GM12878 (cell line): ENCODE data around the gene ARMC8. TPM values are rescaled to one million over a fixed set of nuclear protein-coding genes. Genes with fewer than 3 reads are reported as not detected.

ENCODE experiments used
- ATAC-seq: fragments of 200-7000 bp; cut with Tn5 transposase; 3 replicates; pipeline ENCODE4 v1.9.1; 2020; ENCODE audit warnings: mild to moderate bottlenecking, moderate library complexity
- BruUV-seq: library from RNA; stranded (reverse); fragments of 400-500 nt; replicated peaks from 2 replicates; lab custom pipeline; 2021; lab: Mats Ljungman, UMichigan
- CTCF ChIA-PET: fragments of 300-600 bp; sonication (Branson Sonifier 250); formaldehyde crosslinking; extraction: SDS; loops from one replicate; lab custom pipeline; 2021; ENCODE audit warnings: inconsistent platforms; lab: Yijun Ruan, JAX
- POLR2A ChIA-PET: fragments of 350-600 bp; formaldehyde crosslinking; extraction: SDS; loops from one replicate; lab custom pipeline; 2021; ENCODE audit warnings: inconsistent platforms; lab: Charles Lee
- RAD21 ChIA-PET: fragments of 300-600 bp; sonication (Branson Sonifier 250); formaldehyde crosslinking; loops from one replicate; lab custom pipeline; 2023; ENCODE audit warnings: antibody characterized with exemption; ENCODE audit not compliant: unreplicated experiment; lab: Charles Lee
- SMC1A ChIA-PET: fragments of 300-600 bp; sonication (Branson Sonifier 250); formaldehyde crosslinking; loops from one replicate; lab custom pipeline; 2023; ENCODE audit not compliant: unreplicated experiment, uncharacterized antibody; lab: Charles Lee
- DNase-seq: peaks from one replicate; pipeline ENCODE4 v3.0.0-alpha.2; 2011; ENCODE audit warnings: low read depth, low spot score
- FAIRE-seq: peaks from 3 replicates; lab custom pipeline; 2011; peaks lifted over from hg19 to GRCh38; lab: Jason Lieb, UNC
- H2AFZ ChIP-seq: 2 replicates; pipeline ENCODE4 v1.6.0; 2011; ENCODE audit warnings: low read depth, low read length, control low read depth; ENCODE audit not compliant: control insufficient read depth
- H3K27ac ChIP-seq: 2 replicates; pipeline ENCODE4 v1.5.1; 2011; ENCODE audit warnings: control low read depth; ENCODE audit not compliant: control insufficient read depth, insufficient read depth
- H3K27me3 ChIP-seq, 2 experiments: replicated peaks in 1 of 2; 2 replicates each; pipeline versions ENCODE4 v1.6.0 to v1.6.1; 2011; ENCODE audit warnings: low read length in 1 of 2; ENCODE audit not compliant: control insufficient read depth in 2 of 2, insufficient read depth in 2 of 2
- H3K36me3 ChIP-seq, 2 experiments: 2 replicates each; pipeline ENCODE4 v1.5.1; 2011; ENCODE audit warnings: low read length in 1 of 2; ENCODE audit not compliant: control insufficient read depth in 2 of 2, insufficient read depth in 2 of 2
- H3K4me1 ChIP-seq: 2 replicates; pipeline ENCODE4 v1.6.1; 2011; ENCODE audit warnings: mild to moderate bottlenecking, low read length, moderate library complexity, mixed read lengths; ENCODE audit not compliant: control insufficient read depth, insufficient read depth
- H3K4me2 ChIP-seq: 2 replicates; pipeline ENCODE4 v1.6.0; 2011; ENCODE audit warnings: control low read depth; ENCODE audit not compliant: control insufficient read depth, insufficient read depth
- H3K4me3 ChIP-seq: fragments of 200-600 bp; sonication (generic); 2 replicates; pipeline ENCODE4 v1.5.1; 2016
- H3K79me2 ChIP-seq: 2 replicates; pipeline ENCODE4 v1.6.0; 2011; ENCODE audit warnings: low read length; ENCODE audit not compliant: control insufficient read depth, insufficient read depth
- H3K9ac ChIP-seq: 2 replicates; pipeline ENCODE4 v1.8.0; 2011; ENCODE audit warnings: low read length, control low read depth, mixed read lengths; ENCODE audit not compliant: control insufficient read depth, insufficient read depth
- H3K9me3 ChIP-seq: replicated peaks from 3 replicates; pipeline ENCODE4 v1.5.1; 2011; ENCODE audit warnings: mild to moderate bottlenecking, low read length; ENCODE audit not compliant: control insufficient read depth, insufficient read depth
- H4K20me1 ChIP-seq: 2 replicates; pipeline ENCODE4 v1.6.0; 2011; ENCODE audit not compliant: control insufficient read depth, insufficient read depth
- BMI1 ChIP-seq: fragments of 450-650 bp; IDR thresholded peaks from 2 replicates; pipeline ENCODE4 v1.6.1; 2016; ENCODE audit warnings: mild to moderate bottlenecking, moderate library complexity, borderline replicate concordance
- CTCF ChIP-seq, 3 experiments: IDR thresholded peaks in 2 of 3; conservative IDR thresholded peaks in 1 of 3; 2 replicates each; pipeline ENCODE4 v1.5.1; 2011; ENCODE audit warnings: low read depth in 3 of 3, low read length in 3 of 3, mild to moderate bottlenecking in 3 of 3, control low read depth in 2 of 3, moderate library complexity in 2 of 3, inconsistent platforms in 1 of 3, mixed read lengths in 1 of 3; ENCODE audit not compliant: control insufficient read depth in 2 of 3, insufficient read depth in 1 of 3; ENCODE audit errors: extremely low read depth in 1 of 3
- EP300 ChIP-seq, 2 experiments: fragments of 150-350 bp in 1 of 2; IDR thresholded peaks; 2 replicates each; pipeline ENCODE4 v1.6.1; 2011 to 2012; ENCODE audit warnings: low read depth in 2 of 2, low read length in 2 of 2, borderline replicate concordance in 1 of 2, improper control_type of control experiment in 1 of 2, inconsistent platforms in 1 of 2; ENCODE audit not compliant: control insufficient read depth in 1 of 2
- FOXK2 ChIP-seq: fragments of 450-650 bp; IDR thresholded peaks from 2 replicates; pipeline ENCODE4 v1.6.1; 2017; ENCODE audit warnings: mild to moderate bottlenecking, moderate library complexity
- RAD21 ChIP-seq: IDR thresholded peaks from 2 replicates; pipeline ENCODE4 v1.6.1; 2011; ENCODE audit warnings: mild to moderate bottlenecking, low read depth, low read length, moderate library complexity; ENCODE audit not compliant: insufficient read depth
- SREBF2 ChIP-seq: IDR thresholded peaks from 2 replicates; pipeline ENCODE4 v1.6.1; 2012; ENCODE audit warnings: mild to moderate bottlenecking, low read length
- WGBS: methylation state at CpG from one replicate; pipeline ENCODE4 v1.1.6; 2016; ENCODE audit warnings: low lambda C conversion rate; ENCODE audit not compliant: insufficient replicate concordance, insufficient coverage; ENCODE audit errors: missing lambda C conversion rate; 5-methylcytosine and 5-hydroxymethylcytosine counted together
- in situ Hi-C: fragments of 300-500 bp; cut with MboI; formaldehyde crosslinking; loops from 9 replicates; pipeline ENCODE4 v1.14.3; 2018; ENCODE audit warnings: mixed read lengths
- intact Hi-C: fragments of 100-400 bp; cut with micrococcal nuclease; formaldehyde crosslinking; loops from one replicate; pipeline ENCODE4 v1.14.2; 2022; ENCODE audit not compliant: unreplicated experiment
- polyA plus RNA-seq, 11 experiments: library from polyadenylated mRNA; depleted of rRNA in 4 of 11; unstranded in 6 of 11; stranded (reverse) in 5 of 11; fragments of >200 nt; fragmentation: Nextera tagmentation in 4 of 11; fragmentation: Illumina TruSeq in 1 of 11; extraction: Ambion mirVana in 4 of 11; extraction: Trizol in 1 of 11; gene quantifications; 1 replicate in 1 of 11; 2 replicates in 10 of 11; pipeline versions ENCODE4 v1.2.1 to v1.2.3, GENCODE V29; 2011 to 2016; ENCODE audit warnings: inconsistent platforms in 2 of 11, missing spikeins in 2 of 11, low read depth in 1 of 11
- total RNA-seq, 4 experiments: library from RNA; depleted of rRNA in 3 of 4; stranded (reverse); fragments of >200 nt in 3 of 4; fragmentation: Illumina TruSeq in 1 of 4; extraction: Trizol in 1 of 4; gene quantifications; 2 replicates each; pipeline versions ENCODE4 v1.2.1 to v1.2.3, GENCODE V29; 2013 to 2021

The ARMC8 gene
- total and polyA plus RNA-seq, 10 of the 15 experiments (the other 5 are each of a cell fraction or from before 2014, with no cell fraction given) = 29.8 to 93.4 (median 45.3) TPM

- TF ChIP-seq RAD21 = no peak
- no peak for TF ChIP-seq SREBF2
- TF ChIP-seq FOXK2 = no peak
These were observed 19.1 kb downstream of the ARMC8 start (continued) for GRCh38 chr3:138206196-138206595.

- FAIRE-seq (no peak), DNase-seq (no peak), ATAC-seq (no peak)
- RAD21 ChIA-PET = no interaction called here
- H3K79me2 ChIP-seq = peaks cover 11% of the 10 kb centered on the region
- no peaks in the 10 kb centered on the region for H3K4me1 ChIP-seq
- in situ Hi-C loops = no loop called here
- H3K9me3 ChIP-seq = no peaks in the 10 kb centered on the region
- H3K27me3 ChIP-seq = no peaks in the 10 kb centered on the region
- TF ChIP-seq BMI1 (no peak), EP300 (IDR thresholded peaks at IDR 0.05; ENCODE audit: borderline replicate concordance in 1 of 2, control insufficient read depth in 1 of 2, low read depth in 2 of 2, low read length in 2 of 2) (no peak), CTCF (IDR thresholded peaks at IDR 0.05 in 2 of 3, conservative IDR thresholded peaks at IDR 0.05 in 1 of 3; ENCODE audit: control insufficient read depth in 2 of 3, extremely low read depth in 1 of 3, insufficient read depth in 1 of 3, low read depth in 3 of 3, low read length in 3 of 3) (no peak)
- WGBS = 100% methylated on average over 3 of the region's 3 CpGs
- no peak overlapping the region for H3K4me2 ChIP-seq
- H3K36me3 ChIP-seq = peaks cover 0 to 3% of the 10 kb centered on the region in 2 experiments; a peak in 1 of 4 replicates
- no peak overlapping the region for H3K9ac ChIP-seq
- H4K20me1 ChIP-seq = no peaks in the 10 kb centered on the region
- H3K27ac ChIP-seq = no peak overlapping the region
- no TSS peak for BruUV-seq
- SMC1A ChIA-PET = interaction anchor here (1.1 to 1.5 kb wide), 3 partner anchors 8 to 268 kb away, joined by 4 read pairs; no protein-coding TSS in a partner anchor
- CTCF ChIA-PET = interaction anchor here (0.7 to 1.7 kb wide), 2 partner anchors 10 to 37 kb away, joined by 3 to 6 read pairs; no protein-coding TSS in a partner anchor
- no peak overlapping the region for H2AFZ ChIP-seq
- no peak overlapping the region for H3K4me3 ChIP-seq
- POLR2A ChIA-PET = no interaction called here
- intact Hi-C loops = no loop called here
These were observed 23.4 kb downstream of the ARMC8 start for GRCh38 chr3:138210528-138210927.
